HepG2 (cell line): ENCODE results near the gene RANBP3. TPM values are rescaled to one million over a fixed set of nuclear protein-coding genes. Genes with fewer than 3 reads are reported as not detected.

Source experiments
- ATAC-seq: fragments of 200-7000 bp; cut with Tn5 transposase; 3 replicates; pipeline ENCODE4 v1.9.1; 2020; ENCODE audit warnings: mild to moderate bottlenecking, moderate library complexity
- BruUV-seq: library from RNA; stranded (reverse); fragments of 400-500 nt; replicated peaks from 2 replicates; lab custom pipeline; 2021; lab: Mats Ljungman, UMichigan
- CTCF ChIA-PET: fragments of 300-600 bp; formaldehyde crosslinking; extraction: SDS; loops from one replicate; lab custom pipeline; 2021; ENCODE audit warnings: low total read pairs, inconsistent platforms, low intra/inter-chr PET ratio; lab: Yijun Ruan, JAX
- POLR2A ChIA-PET: fragments of 350-600 bp; sonication (Branson Sonifier 250); formaldehyde crosslinking; loops from one replicate; lab custom pipeline; 2020; ENCODE audit warnings: antibody characterized with exemption, inconsistent platforms; lab: Yijun Ruan, JAX
- DNase-seq: peaks from one replicate; pipeline ENCODE4 v3.0.0-alpha.2; 2015; ENCODE audit warnings: low spot score
- FAIRE-seq: peaks from 3 replicates; lab custom pipeline; 2011; peaks lifted over from hg19 to GRCh38; lab: Jason Lieb, UNC
- H2AFZ ChIP-seq: one replicate; pipeline ENCODE4 v1.6.1; 2011; ENCODE audit warnings: low read length, inconsistent platforms
- H3K27ac ChIP-seq: fragments of 300-600 bp; 3 replicates; pipeline ENCODE4 v1.8.0; 2011; ENCODE audit warnings: mixed run types, mild to moderate bottlenecking, mixed read lengths, low read length, inconsistent platforms; ENCODE audit not compliant: insufficient read depth; ENCODE audit errors: extremely low read length
- H3K27me3 ChIP-seq, 2 experiments: fragments of 200-600 bp in 1 of 2; 2 replicates in 1 of 2; 3 replicates in 1 of 2; pipeline versions ENCODE4 v1.6.0 to v1.8.0; 2011; ENCODE audit warnings: low read length in 2 of 2, mild to moderate bottlenecking in 2 of 2, moderate library complexity in 2 of 2, inconsistent platforms in 1 of 2; ENCODE audit not compliant: insufficient read depth in 2 of 2, control insufficient read depth in 1 of 2
- H3K36me3 ChIP-seq, 2 experiments: fragments of 200-600 bp in 1 of 2; replicated peaks in 1 of 2; 2 replicates in 1 of 2; 3 replicates in 1 of 2; pipeline versions ENCODE4 v1.5.1 to v1.8.0; 2011; ENCODE audit warnings: low read length in 2 of 2, inconsistent platforms in 1 of 2; ENCODE audit not compliant: insufficient read depth in 2 of 2, control insufficient read depth in 1 of 2
- H3K4me1 ChIP-seq: 2 replicates; pipeline ENCODE4 v1.5.1; 2012; ENCODE audit warnings: low read length, inconsistent platforms; ENCODE audit not compliant: insufficient read depth
- H3K4me2 ChIP-seq: 2 replicates; pipeline ENCODE4 v1.6.0; 2011; ENCODE audit warnings: low read depth, low read length, inconsistent platforms
- H3K4me3 ChIP-seq, 3 experiments: fragments of 200-600 bp in 1 of 3; sonication (generic), shearing (Covaris generic) in 1 of 3; replicated peaks in 1 of 3; 2 replicates each; pipeline ENCODE4 v1.5.1; 2011 to 2016; ENCODE audit warnings: low read length in 3 of 3, inconsistent platforms in 2 of 3, low read depth in 2 of 3, mild to moderate bottlenecking in 2 of 3, control low read depth in 1 of 3, mixed read lengths in 1 of 3; ENCODE audit not compliant: insufficient read depth in 1 of 3
- H3K79me2 ChIP-seq: one replicate; pipeline ENCODE4 v1.6.1; 2011; ENCODE audit warnings: low read length, inconsistent platforms; ENCODE audit not compliant: insufficient read depth
- H3K9ac ChIP-seq: 2 replicates; pipeline ENCODE4 v1.6.0; 2011; ENCODE audit warnings: mild to moderate bottlenecking, low read depth, low read length, inconsistent platforms; ENCODE audit not compliant: insufficient read depth
- H3K9me3 ChIP-seq: 2 replicates; pipeline ENCODE4 v1.5.1; 2012; ENCODE audit warnings: mild to moderate bottlenecking, low read length
- H4K20me1 ChIP-seq: 2 replicates; pipeline ENCODE4 v1.6.0; 2011; ENCODE audit warnings: inconsistent platforms, mild to moderate bottlenecking, low read length, moderate library complexity; ENCODE audit not compliant: insufficient read depth
- HNF4A ChIP-seq: sonication (generic); formaldehyde crosslinking; IDR thresholded peaks from 2 replicates; pipeline ENCODE4 v1.4.0; 2020; ENCODE audit warnings: missing genetic modification reagents
- KAT7 ChIP-seq: IDR thresholded peaks from 2 replicates; pipeline ENCODE4 v1.6.1; 2018; ENCODE audit warnings: borderline replicate concordance, missing compliant biosample characterization
- MBD4 ChIP-seq: IDR thresholded peaks from 2 replicates; pipeline ENCODE4 v1.6.1; 2012; ENCODE audit warnings: low read length, inconsistent platforms, borderline replicate concordance
- REPIN1 ChIP-seq: sonication (generic); formaldehyde crosslinking; IDR thresholded peaks from 2 replicates; pipeline ENCODE4 v1.8.0; 2022; ENCODE audit warnings: missing genetic modification reagents, low read depth, mild to moderate bottlenecking, borderline replicate concordance
- TBL1XR1 ChIP-seq: fragments of 150-350 bp; IDR thresholded peaks from 2 replicates; pipeline ENCODE4 v1.6.1; 2014; ENCODE audit warnings: borderline replicate concordance, low read length; ENCODE audit not compliant: partially characterized antibody
- ZNF24 ChIP-seq: fragments of 450-650 bp; IDR thresholded peaks from 2 replicates; pipeline ENCODE4 v1.6.1; 2017; ENCODE audit warnings: antibody characterized with exemption, mild to moderate bottlenecking
- WGBS: methylation state at CpG from one replicate; pipeline ENCODE4 v1.1.6; 2017; ENCODE audit warnings: low lambda C conversion rate; 5-methylcytosine and 5-hydroxymethylcytosine counted together
- in situ Hi-C: cut with HindIII; loops from 2 replicates; pipeline ENCODE4 v1.10.0; 2017; ENCODE audit warnings: low pct_unique_long_range_greater_than_20kb; ENCODE audit not compliant: extremely low pct_ligation_motif_present
- intact Hi-C: fragments of 100-400 bp; cut with micrococcal nuclease; formaldehyde crosslinking; loops from one replicate; pipeline ENCODE4 v1.10.0; 2022; ENCODE audit not compliant: unreplicated experiment
- polyA plus RNA-seq, 8 experiments: library from polyadenylated mRNA; depleted of rRNA in 3 of 8; stranded (reverse) in 7 of 8; unstranded in 1 of 8; fragments of >200 nt; fragmentation: Illumina TruSeq in 4 of 8; extraction: Trizol in 4 of 8; gene quantifications; 2 replicates each; pipeline versions ENCODE4 v1.2.1 to v1.2.3, GENCODE V29; 2011 to 2016; ENCODE audit warnings: low read depth in 4 of 8, missing spikeins in 1 of 8, mixed read lengths in 1 of 8; ENCODE audit not compliant: insufficient read depth in 1 of 8
- total RNA-seq, 5 experiments: library from RNA; depleted of rRNA; stranded (reverse); fragments of >200 nt; fragmentation: Illumina TruSeq; extraction: Trizol; gene quantifications; 2 replicates each; pipeline ENCODE4 v1.2.3, GENCODE V29; 2016; ENCODE audit warnings: low read depth in 1 of 5
- TF ChIP-seq, protein P1 (sequence below): sonication (generic); formaldehyde crosslinking; IDR thresholded peaks from 2 replicates; pipeline ENCODE4 v1.8.1; 2023; ENCODE audit warnings: mild to moderate bottlenecking, missing genetic modification reagents, borderline replicate concordance
- TF ChIP-seq, protein P2 (sequence below): sonication (generic); formaldehyde crosslinking; IDR thresholded peaks from 2 replicates; pipeline ENCODE4 v1.4.0; 2020; ENCODE audit warnings: missing genetic modification reagents

RANBP3 gene
- total and polyA plus RNA-seq, 2 of the 13 experiments (the other 11 are each of a cell fraction or from before 2014, with no cell fraction given), result 39.5 to 149 TPM

- Histone ChIP-seq H3K79me2 (peaks cover 43% of the 10 kb centered on the region), H3K36me3 (peaks cover 7 to 39% of the 10 kb centered on the region in 2 experiments; a peak in 4 of 5 replicates), H4K20me1 (peaks cover 12% of the 10 kb centered on the region; the same call in 1 of the 2 replicates), H3K9ac (no peak overlapping the region), H3K27ac (no peak overlapping the region), H3K27me3 (peaks cover 0 to 4% of the 10 kb centered on the region in 2 experiments; a peak in 1 of 5 replicates), H3K9me3 (no peaks in the 10 kb centered on the region), H3K4me3 (no peak overlapping the region), H3K4me2 (no peak overlapping the region), H3K4me1 (peaks cover 24% of the 10 kb centered on the region), H2AFZ (no peak overlapping the region)
- 92% methylated on average over 11 of the region's 13 CpGs for WGBS
- no peak for DNase-seq
- CTCF ChIA-PET, result no interaction called here
- intact Hi-C loops (no loop called here), in situ Hi-C loops (no loop called here)
- POLR2A ChIA-PET, result no interaction called here
- no peak for TF ChIP-seq KAT7
- TF ChIP-seq, protein P1, sequence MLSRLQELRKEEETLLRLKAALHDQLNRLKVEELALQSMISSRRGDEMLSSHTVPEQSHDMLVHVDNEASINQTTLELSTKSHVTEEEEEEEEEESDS (CRISPR knock-in tag), result no peak
- peak; percentile 90 for TF ChIP-seq ZNF24
- TF ChIP-seq HNF4A (CRISPR knock-in tag), result no peak
- no peak for TF ChIP-seq MBD4
- TF ChIP-seq REPIN1, result no peak
- TF ChIP-seq TBL1XR1, result no peak
- TF ChIP-seq, protein P2, sequence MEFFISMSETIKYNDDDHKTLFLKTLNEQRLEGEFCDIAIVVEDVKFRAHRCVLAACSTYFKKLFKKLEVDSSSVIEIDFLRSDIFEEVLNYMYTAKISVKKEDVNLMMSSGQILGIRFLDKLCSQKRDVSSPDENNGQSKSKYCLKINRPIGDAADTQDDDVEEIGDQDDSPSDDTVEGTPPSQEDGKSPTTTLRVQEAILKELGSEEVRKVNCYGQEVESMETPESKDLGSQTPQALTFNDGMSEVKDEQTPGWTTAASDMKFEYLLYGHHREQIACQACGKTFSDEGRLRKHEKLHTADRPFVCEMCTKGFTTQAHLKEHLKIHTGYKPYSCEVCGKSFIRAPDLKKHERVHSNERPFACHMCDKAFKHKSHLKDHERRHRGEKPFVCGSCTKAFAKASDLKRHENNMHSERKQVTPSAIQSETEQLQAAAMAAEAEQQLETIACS (CRISPR knock-in tag), result no peak
- BruUV-seq, result no TSS peak
- no peak for ATAC-seq
- no peak for FAIRE-seq
These were observed 78.0 kb downstream of the RANBP3 start for GRCh38 chr19:5899728-5900526.
